PC-3 (cell line): Measurements from ENCODE around the gene FLAD1. TPM values are rescaled to one million over a fixed set of nuclear protein-coding genes. Genes with fewer than 3 reads are reported as not detected.

ENCODE experiments used
- ATAC-seq: fragments of 200-7000 bp; cut with Tn5 transposase; 2 replicates; pipeline ENCODE4 v1.9.1; 2020; ENCODE audit warnings: mild to moderate bottlenecking, moderate library complexity
- BruUV-seq: library from RNA; stranded (reverse); fragments of 400-500 nt; replicated peaks from 2 replicates; lab custom pipeline; 2021; lab: Mats Ljungman, UMichigan
- CTCF ChIA-PET: fragments of 300-600 bp; sonication (Branson Sonifier 250); formaldehyde crosslinking; loops from one replicate; lab custom pipeline; 2022; ENCODE audit warnings: antibody characterized with exemption; lab: Charles Lee
- POLR2A ChIA-PET: fragments of 300-600 bp; sonication (Branson Sonifier 250); formaldehyde crosslinking; loops from one replicate; lab custom pipeline; 2022; ENCODE audit warnings: antibody characterized with exemption; ENCODE audit not compliant: unreplicated experiment; lab: Charles Lee
- DNase-seq: peaks from one replicate; pipeline ENCODE4 v3.0.0-alpha.2; 2015
- H2AFZ ChIP-seq: fragments of 300-600 bp; sonication (generic); 2 replicates; pipeline ENCODE4 v1.6.0; 2016; ENCODE audit warnings: antibody characterized with exemption, low read length
- H3F3A ChIP-seq: fragments of 300-600 bp; sonication (generic); one replicate; pipeline ENCODE4 v1.6.0; 2017; ENCODE audit warnings: antibody characterized with exemption, low read length, control low read depth, mild to moderate bottlenecking; ENCODE audit not compliant: unreplicated experiment
- H3K27ac ChIP-seq: fragments of 300-600 bp; sonication (generic); 2 replicates; pipeline ENCODE4 v1.5.1; 2016; ENCODE audit warnings: mild to moderate bottlenecking, low read length
- H3K27me3 ChIP-seq: fragments of 300-600 bp; sonication (generic); 2 replicates; pipeline ENCODE4 v1.6.1; 2016; ENCODE audit warnings: low read length, mixed read lengths
- H3K36me3 ChIP-seq: fragments of 300-600 bp; sonication (generic); 2 replicates; pipeline ENCODE4 v1.6.1; 2016; ENCODE audit warnings: low read depth, mixed run types, low read length, mixed read lengths
- H3K4me1 ChIP-seq: fragments of 300-600 bp; sonication (generic); 2 replicates; pipeline ENCODE4 v1.5.1; 2016; ENCODE audit warnings: low read length; ENCODE audit not compliant: insufficient read depth
- H3K4me2 ChIP-seq: fragments of 300-600 bp; sonication (generic); 2 replicates; pipeline ENCODE4 v1.6.0; 2016; ENCODE audit warnings: low read length
- H3K4me3 ChIP-seq: fragments of 300-600 bp; sonication (generic); 2 replicates; pipeline ENCODE4 v1.5.1; 2016; ENCODE audit warnings: mild to moderate bottlenecking, low read length, mixed read lengths
- H3K79me2 ChIP-seq: fragments of 300-600 bp; sonication (generic); 2 replicates; pipeline ENCODE4 v1.6.1; 2017; ENCODE audit warnings: low read length, mixed read lengths
- H3K9ac ChIP-seq: fragments of 300-600 bp; sonication (generic); 2 replicates; pipeline ENCODE4 v1.6.0; 2016; ENCODE audit warnings: mild to moderate bottlenecking, low read length
- H3K9me2 ChIP-seq: fragments of 300-600 bp; sonication (generic); replicated peaks from 2 replicates; pipeline ENCODE4 v1.6.1; 2016; ENCODE audit warnings: mixed run types, low read length, mixed read lengths
- H3K9me3 ChIP-seq: fragments of 300-600 bp; sonication (generic); 2 replicates; pipeline ENCODE4 v1.6.1; 2016; ENCODE audit warnings: low read length, mixed read lengths
- H4K20me1 ChIP-seq: fragments of 300-600 bp; sonication (generic); 2 replicates; pipeline ENCODE4 v1.6.1; 2016; ENCODE audit warnings: low read length, mixed read lengths
- EZH2 ChIP-seq: fragments of 300-600 bp; sonication (generic); IDR thresholded peaks from one replicate; pipeline ENCODE4 v1.6.1; 2017; ENCODE audit warnings: antibody characterized with exemption, mild to moderate bottlenecking, low read length; ENCODE audit not compliant: unreplicated experiment
- EZH2phosphoT487 ChIP-seq: fragments of 300-600 bp; sonication (generic); IDR thresholded peaks from 2 replicates; pipeline ENCODE4 v1.6.1; 2018; ENCODE audit warnings: mild to moderate bottlenecking, antibody characterized with exemption, low read length, borderline replicate concordance
- intact Hi-C: fragments of 100-400 bp; cut with micrococcal nuclease; formaldehyde crosslinking; loops from 2 replicates; pipeline ENCODE4 v1.9.0; 2023
- total RNA-seq: library from RNA; depleted of rRNA; stranded (reverse); fragments of >200 nt; gene quantifications from 2 replicates; pipeline ENCODE4 v1.2.3, GENCODE V29; 2014
- TF ChIP-seq, protein P1 (sequence below): fragments of 300-600 bp; sonication (generic); conservative IDR thresholded peaks from 2 replicates; pipeline ENCODE4 v1.5.1; 2017; ENCODE audit warnings: antibody characterized with exemption, low read depth, mild to moderate bottlenecking, low read length

Gene FLAD1
- total RNA-seq, 1 experiment from 2014 or later: 84.0 TPM

- ChIA-PET CTCF (interaction anchor here (4.1 kb wide), 1 partner anchor 16 kb away, joined by 16 read pairs; no protein-coding TSS in a partner anchor), POLR2A (no interaction called here)
- Histone ChIP-seq H3K27ac (peak overlapping the region; percentile 77), H3K36me3 (peaks cover 5% of the 10 kb centered on the region; the same call in 1 of the 2 replicates), H3K9ac (peak overlapping the region; percentile 70), H2AFZ (peak overlapping the region; percentile 68), H3F3A (peaks cover 4% of the 10 kb centered on the region), H3K4me3 (peak overlapping the region; percentile 83), H3K4me1 (peaks cover 44% of the 10 kb centered on the region), H3K4me2 (peak overlapping the region; percentile 97), H4K20me1 (no peaks in the 10 kb centered on the region), H3K27me3 (no peaks in the 10 kb centered on the region), H3K79me2 (peaks cover 38% of the 10 kb centered on the region), H3K9me2 (no peaks in the 10 kb centered on the region), H3K9me3 (no peaks in the 10 kb centered on the region)
- intact Hi-C loops: loop anchor here (1.0 to 2.0 kb wide), 3 partner anchors 18 to 41 kb away; partner anchors contain the start of genes CKS1B, FLAD1 and PYGO2
- DNase-seq: no peak
- no peak for ATAC-seq
- TF ChIP-seq EZH2: no peak
- BruUV-seq: no TSS peak
These were observed 18.2 kb downstream of the FLAD1 start for GRCh38 chr1:155001425-155001674.

DNA sequence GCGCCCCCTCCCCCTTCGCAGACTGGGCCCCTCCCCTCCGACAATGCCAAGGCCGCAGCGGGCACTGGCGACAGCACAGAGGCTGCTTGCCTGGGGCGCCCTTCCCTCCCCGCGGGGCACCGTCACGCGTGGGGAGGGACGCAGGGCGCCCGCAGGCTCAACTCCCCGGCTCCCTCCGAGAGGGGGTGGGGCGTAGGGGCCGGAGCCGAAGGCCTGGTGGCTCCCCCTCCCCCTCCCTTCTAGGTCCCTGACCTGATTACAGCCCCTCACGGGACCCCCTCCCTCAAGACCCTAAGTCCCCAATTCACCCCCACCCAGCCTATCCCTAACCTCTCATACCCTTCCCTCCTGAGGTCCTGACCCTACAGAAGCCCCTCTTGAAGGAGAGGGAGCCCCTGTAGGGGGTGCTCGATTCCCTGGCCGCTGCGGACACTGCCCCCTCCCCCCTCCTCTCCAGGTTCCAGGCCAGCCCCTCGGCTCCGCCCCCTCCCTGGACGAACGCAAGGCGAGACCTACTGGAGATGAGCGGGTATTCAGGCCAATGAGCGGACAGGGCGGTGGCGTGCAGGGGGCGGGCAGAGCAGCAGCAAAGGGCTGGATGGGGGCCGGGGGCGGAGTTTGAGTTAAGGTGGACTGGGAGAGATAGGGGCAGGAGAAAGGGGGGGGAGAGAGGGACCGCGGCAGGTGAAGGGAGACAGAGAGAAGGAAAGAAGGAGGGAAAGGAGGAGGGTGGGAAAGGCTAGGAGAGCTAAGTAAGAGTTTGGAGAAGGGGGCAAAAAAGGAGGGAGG lies 18.7 kb downstream of the FLAD1 start:
- peak overlapping the region; percentile 70 for H3K9ac ChIP-seq
- peak overlapping the region; percentile 68 for H2AFZ ChIP-seq
- intact Hi-C loops: loop anchor here (1.0 to 2.0 kb wide), 5 partner anchors 19 to 83 kb away; partner anchors contain the start of genes ADAM15, CKS1B, FLAD1 and PYGO2
- ChIA-PET CTCF (interaction anchor here (0.6 to 4.1 kb wide), 5 partner anchors 16 to 128 kb away, joined by 5 to 16 read pairs (median 10); partner anchors contain the start of gene PYGO2), POLR2A (interaction anchor here (0.6 kb wide), 1 partner anchor 18 kb away, joined by 8 read pairs; no protein-coding TSS in a partner anchor)
- H3K9me2 ChIP-seq: no peaks in the 10 kb centered on the region
- peak overlapping the region; percentile 83 for H3K4me3 ChIP-seq
- peaks cover 9% of the 10 kb centered on the region; the same call in 1 of the 2 replicates for H3K36me3 ChIP-seq
- H3K27ac ChIP-seq: peak overlapping the region; percentile 77
- TF ChIP-seq EZH2: no peak
- TF ChIP-seq, protein P1, sequence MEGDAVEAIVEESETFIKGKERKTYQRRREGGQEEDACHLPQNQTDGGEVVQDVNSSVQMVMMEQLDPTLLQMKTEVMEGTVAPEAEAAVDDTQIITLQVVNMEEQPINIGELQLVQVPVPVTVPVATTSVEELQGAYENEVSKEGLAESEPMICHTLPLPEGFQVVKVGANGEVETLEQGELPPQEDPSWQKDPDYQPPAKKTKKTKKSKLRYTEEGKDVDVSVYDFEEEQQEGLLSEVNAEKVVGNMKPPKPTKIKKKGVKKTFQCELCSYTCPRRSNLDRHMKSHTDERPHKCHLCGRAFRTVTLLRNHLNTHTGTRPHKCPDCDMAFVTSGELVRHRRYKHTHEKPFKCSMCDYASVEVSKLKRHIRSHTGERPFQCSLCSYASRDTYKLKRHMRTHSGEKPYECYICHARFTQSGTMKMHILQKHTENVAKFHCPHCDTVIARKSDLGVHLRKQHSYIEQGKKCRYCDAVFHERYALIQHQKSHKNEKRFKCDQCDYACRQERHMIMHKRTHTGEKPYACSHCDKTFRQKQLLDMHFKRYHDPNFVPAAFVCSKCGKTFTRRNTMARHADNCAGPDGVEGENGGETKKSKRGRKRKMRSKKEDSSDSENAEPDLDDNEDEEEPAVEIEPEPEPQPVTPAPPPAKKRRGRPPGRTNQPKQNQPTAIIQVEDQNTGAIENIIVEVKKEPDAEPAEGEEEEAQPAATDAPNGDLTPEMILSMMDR: peak; percentile 81
- TF ChIP-seq EZH2phosphoT487: no peak
- DNase-seq (peak; percentile 99), ATAC-seq (peak; percentile 54)
- H3K27me3 ChIP-seq: no peaks in the 10 kb centered on the region
- H3K79me2 ChIP-seq: peaks cover 43% of the 10 kb centered on the region
- no peaks in the 10 kb centered on the region for H3K9me3 ChIP-seq
- no peaks in the 10 kb centered on the region for H4K20me1 ChIP-seq
- H3K4me1 ChIP-seq: peaks cover 49% of the 10 kb centered on the region
- peaks cover 4% of the 10 kb centered on the region for H3F3A ChIP-seq
- H3K4me2 ChIP-seq: peak overlapping the region; percentile 97
- BruUV-seq: no TSS peak

DNA sequence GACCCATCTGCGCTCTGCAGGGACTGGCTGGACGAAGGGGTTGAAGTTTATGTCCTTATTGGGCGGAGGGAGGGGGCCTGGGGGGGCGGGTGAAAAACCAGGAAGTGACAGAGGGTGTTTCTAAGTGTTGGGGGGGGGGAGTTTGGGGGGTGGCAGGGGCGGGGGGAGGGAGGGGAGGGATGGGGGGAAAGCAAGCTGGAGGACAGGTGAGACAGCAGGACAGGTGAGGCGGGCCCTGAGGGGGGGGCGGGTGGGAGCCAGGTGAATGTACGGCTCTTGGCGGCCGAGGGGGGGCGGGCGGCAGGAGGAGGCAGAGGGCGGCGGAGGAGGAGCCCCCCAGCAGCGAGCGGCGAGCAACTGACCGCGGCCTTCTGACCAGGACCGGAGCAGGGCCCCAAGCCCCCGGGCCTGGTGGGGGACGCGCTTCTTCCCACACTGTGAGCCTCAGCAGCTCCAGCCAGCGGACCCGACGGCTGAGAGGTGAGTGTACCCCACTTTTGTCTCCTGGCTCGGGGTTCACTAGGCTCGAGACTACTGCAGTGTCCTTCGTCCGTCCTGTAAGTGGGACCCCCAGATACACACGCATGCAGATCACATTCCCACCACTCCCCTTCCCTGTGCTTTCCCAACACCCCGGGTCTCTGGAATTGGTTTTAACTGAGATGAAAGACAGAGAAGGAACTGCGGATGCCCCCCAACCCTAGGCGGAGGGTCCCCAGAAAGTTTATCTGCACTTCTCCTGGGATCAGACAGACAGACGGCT lies 19.5 kb downstream of the FLAD1 start, which contains the start of gene ZBTB7B:
Gene ZBTB7B, plus strand, starts transcription at position 339 of the 763 bp plus-strand sequence. CDS start 11,859 bp downstream, outside the sequence.
- H3K9me3 ChIP-seq: no peaks in the 10 kb centered on the region
- H4K20me1 ChIP-seq: 0 out of 2 replicates have a peak, but pooled peaks cover 3% of the 10 kb centered on the region
- TF ChIP-seq, protein P1: no peak
- no peak for TF ChIP-seq EZH2phosphoT487
- H3K27ac ChIP-seq: peak within 1 kb of the TSS; percentile 88
- ChIA-PET CTCF (interaction anchor here (0.6 to 4.1 kb wide), 5 partner anchors 15 to 127 kb away, joined by 5 to 16 read pairs (median 10); partner anchors contain the start of gene PYGO2), POLR2A (interaction anchor here (0.5 to 0.6 kb wide), 4 partner anchors 17 to 956 kb away, joined by 3 to 8 read pairs (median 6); no protein-coding TSS in a partner anchor)
- peak within 1 kb of the TSS; percentile 74 for H3K9ac ChIP-seq
- H3K4me3 ChIP-seq: peak within 1 kb of the TSS; percentile 83
- H3F3A ChIP-seq: peaks cover 4% of the 10 kb centered on the region
- peaks cover 51% of the 10 kb centered on the region for H3K79me2 ChIP-seq
- ATAC-seq (peak; percentile 1), DNase-seq (peak; percentile 30)
- peaks cover 57% of the 10 kb centered on the region for H3K4me1 ChIP-seq
- intact Hi-C loops: loop anchor here (2.0 kb wide), 2 partner anchors 48 to 82 kb away; partner anchors contain the start of gene ADAM15
- peak within 1 kb of the TSS; percentile 98 for H3K4me2 ChIP-seq
- peak within 1 kb of the TSS; percentile 68 for H2AFZ ChIP-seq
- TSS peak; percentile 47 for BruUV-seq
- H3K36me3 ChIP-seq: peaks cover 9% of the 10 kb centered on the region; the same call in 1 of the 2 replicates
- H3K27me3 ChIP-seq: no peaks in the 10 kb centered on the region
- no peaks in the 10 kb centered on the region for H3K9me2 ChIP-seq
